Natural killer cell treated with Interleukin-12 subunit alpha and Interleukin-12 subunit beta and Interleukin-15 and Interleukin-18, amount 100 ng/mL, for 72 hours (primary cell): ENCODE results near the gene MYL5. TPM values are rescaled to one million over a fixed set of nuclear protein-coding genes. Genes with fewer than 3 reads are reported as not detected.
"Not testable (repeated sequence)": the region's sequence is repeated elsewhere in the genome, so short reads cannot be mapped to it uniquely, and the experiment has no call there.

Source experiments
- ATAC-seq, 2 donors: fragments of 150-1000 bp; cut with Tn5 transposase in 1 of 2; sonication (Bioruptor Pico), chemical (Tn5 transposase) in 1 of 2; 2 replicates each; pipeline ENCODE4 v1.10.0; 2021
- DNase-seq: peaks from one replicate; pipeline ENCODE4 v3.0.0; 2022; ENCODE audit warnings: low spot score
- H3K27ac Mint-ChIP-seq, 2 donors: 1 replicate in 1 of 2; 2 replicates in 1 of 2; pipeline ENCODE4 v1.8.0; 2022; ENCODE audit warnings: mixed read lengths in 2 of 2, mild to moderate bottlenecking in 1 of 2, moderate library complexity in 1 of 2
- H3K27me3 Mint-ChIP-seq, 2 donors: 1 replicate in 1 of 2; 2 replicates in 1 of 2; pipeline ENCODE4 v1.8.0; 2022; ENCODE audit warnings: mixed read lengths in 2 of 2
- H3K36me3 Mint-ChIP-seq: one replicate; pipeline ENCODE4 v1.8.0; 2022; ENCODE audit warnings: mixed read lengths
- H3K4me1 Mint-ChIP-seq, 2 donors: 1 replicate in 1 of 2; 2 replicates in 1 of 2; pipeline ENCODE4 v1.8.0; 2022; ENCODE audit warnings: low read depth in 2 of 2, mixed read lengths in 2 of 2, mild to moderate bottlenecking in 1 of 2
- H3K4me3 Mint-ChIP-seq: one replicate; pipeline ENCODE4 v1.8.0; 2022; ENCODE audit warnings: mixed read lengths
- H3K9me3 Mint-ChIP-seq: 2 replicates; pipeline ENCODE4 v1.8.0; 2022; ENCODE audit warnings: mixed read lengths
- total RNA-seq, 2 donors: library from RNA; stranded (reverse); gene quantifications; one replicate each; pipeline ENCODE4 v1.2.3, GENCODE V29; 2022

Gene MYL5
- total RNA-seq, 2 donors from 2014 or later: 13.5 to 24.6 TPM

GRCh38 chr4:632926-633325, 41.4 kb upstream of the MYL5 start:
- H3K9me3 Mint-ChIP-seq: peaks cover 3% of the 10 kb centered on the region
- ATAC-seq: no peak
- no peaks in the 10 kb centered on the region for H3K4me1 Mint-ChIP-seq
- no peak for DNase-seq
- no peak overlapping the region for H3K27ac Mint-ChIP-seq
- peaks cover 0 to 3% of the 10 kb centered on the region in 2 donors for H3K27me3 Mint-ChIP-seq
- H3K4me3 Mint-ChIP-seq: no peak overlapping the region
- H3K36me3 Mint-ChIP-seq: no peaks in the 10 kb centered on the region

- H3K4me1 Mint-ChIP-seq: no peaks in the 10 kb centered on the region
- H3K27ac Mint-ChIP-seq: no peak overlapping the region
- ATAC-seq (no peak), DNase-seq (no peak)
- peaks cover 3% of the 10 kb centered on the region for H3K9me3 Mint-ChIP-seq
- H3K4me3 Mint-ChIP-seq: no peak overlapping the region
- H3K27me3 Mint-ChIP-seq: peaks cover 0 to 5% of the 10 kb centered on the region in 2 donors
- no peaks in the 10 kb centered on the region for H3K36me3 Mint-ChIP-seq
Observed at GRCh38 chr4:633406-633805, 40.9 kb upstream of the MYL5 start.

- Mint-ChIP-seq H3K4me3 (no peak overlapping the region), H3K9me3 (peaks cover 3% of the 10 kb centered on the region), H3K36me3 (no peaks in the 10 kb centered on the region), H3K27ac (no peak overlapping the region), H3K27me3 (peaks cover 0 to 5% of the 10 kb centered on the region in 2 donors), H3K4me1 (no peaks in the 10 kb centered on the region)
- ATAC-seq (peak in 1 of 2 donors; percentile 28), DNase-seq (no peak)
Observed at GRCh38 chr4:633976-634598, 40.3 kb upstream of the MYL5 start.

DNA sequence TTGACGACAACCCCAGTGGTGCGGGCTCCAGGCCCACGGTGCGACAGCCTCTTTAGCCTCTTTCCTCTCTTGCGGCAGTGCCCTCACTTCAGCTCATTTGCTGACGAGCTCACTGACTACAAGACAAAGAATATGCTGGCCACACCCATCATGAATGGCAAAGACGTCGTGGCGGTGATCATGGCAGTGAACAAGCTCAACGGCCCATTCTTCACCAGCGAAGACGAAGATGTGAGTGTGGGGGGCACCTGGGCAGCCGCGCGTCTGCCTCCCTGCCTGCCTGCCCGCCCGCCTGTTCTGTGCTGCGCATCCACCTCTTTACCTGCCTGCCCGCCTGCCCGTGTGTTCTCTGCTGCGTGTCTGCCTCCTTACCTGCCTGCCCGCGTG, 39.8 kb upstream of the MYL5 start:
- Mint-ChIP-seq H3K9me3 (peaks cover 3% of the 10 kb centered on the region), H3K4me1 (no peaks in the 10 kb centered on the region), H3K27me3 (peaks cover 0 to 5% of the 10 kb centered on the region in 2 donors), H3K27ac (no peak overlapping the region), H3K4me3 (no peak overlapping the region), H3K36me3 (no peaks in the 10 kb centered on the region)
- DNase-seq (no peak), ATAC-seq (no peak)

GRCh38 chr4:635066-635835, 39.1 kb upstream of the MYL5 start:
- H3K27me3 Mint-ChIP-seq, H3K4me3 Mint-ChIP-seq, ATAC-seq, H3K27ac Mint-ChIP-seq, H3K36me3 Mint-ChIP-seq, H3K9me3 Mint-ChIP-seq, DNase-seq, H3K4me1 Mint-ChIP-seq: not testable (repeated sequence)

- DNase-seq (no peak), ATAC-seq (peak; percentile 26 to 39)
- no peaks in the 10 kb centered on the region for H3K4me1 Mint-ChIP-seq
- peaks cover 0 to 5% of the 10 kb centered on the region in 2 donors for H3K27me3 Mint-ChIP-seq
- peaks cover 3% of the 10 kb centered on the region for H3K9me3 Mint-ChIP-seq
- H3K4me3 Mint-ChIP-seq: no peak overlapping the region
- no peak overlapping the region for H3K27ac Mint-ChIP-seq
- no peaks in the 10 kb centered on the region for H3K36me3 Mint-ChIP-seq
Observed at GRCh38 chr4:635851-636627, 38.3 kb upstream of the MYL5 start.

- H3K4me3 Mint-ChIP-seq: no peak overlapping the region
- H3K27ac Mint-ChIP-seq: no peak overlapping the region
- no peaks in the 10 kb centered on the region for H3K36me3 Mint-ChIP-seq
- H3K9me3 Mint-ChIP-seq: no peaks in the 10 kb centered on the region
- H3K27me3 Mint-ChIP-seq: peaks cover 0 to 5% of the 10 kb centered on the region in 2 donors
- no peak for DNase-seq
- no peaks in the 10 kb centered on the region for H3K4me1 Mint-ChIP-seq
- ATAC-seq: no peak
Observed at GRCh38 chr4:636628-637159, 37.6 kb upstream of the MYL5 start.

GRCh38 chr4:637536-638280, 36.6 kb upstream of the MYL5 start:
- ATAC-seq (no peak), DNase-seq (no peak)
- Mint-ChIP-seq H3K9me3 (no peaks in the 10 kb centered on the region), H3K27me3 (peaks cover 0 to 5% of the 10 kb centered on the region in 2 donors), H3K4me1 (no peaks in the 10 kb centered on the region), H3K4me3 (no peak overlapping the region), H3K27ac (no peak overlapping the region), H3K36me3 (no peaks in the 10 kb centered on the region)

GRCh38 chr4:642366-642765, 32.0 kb upstream of the MYL5 start:
- not testable (repeated sequence) for DNase-seq, H3K4me3 Mint-ChIP-seq, H3K36me3 Mint-ChIP-seq, H3K9me3 Mint-ChIP-seq, ATAC-seq, H3K4me1 Mint-ChIP-seq, H3K27ac Mint-ChIP-seq
- peaks cover 15 to 21% of the 10 kb centered on the region in 2 donors for H3K27me3 Mint-ChIP-seq

DNA sequence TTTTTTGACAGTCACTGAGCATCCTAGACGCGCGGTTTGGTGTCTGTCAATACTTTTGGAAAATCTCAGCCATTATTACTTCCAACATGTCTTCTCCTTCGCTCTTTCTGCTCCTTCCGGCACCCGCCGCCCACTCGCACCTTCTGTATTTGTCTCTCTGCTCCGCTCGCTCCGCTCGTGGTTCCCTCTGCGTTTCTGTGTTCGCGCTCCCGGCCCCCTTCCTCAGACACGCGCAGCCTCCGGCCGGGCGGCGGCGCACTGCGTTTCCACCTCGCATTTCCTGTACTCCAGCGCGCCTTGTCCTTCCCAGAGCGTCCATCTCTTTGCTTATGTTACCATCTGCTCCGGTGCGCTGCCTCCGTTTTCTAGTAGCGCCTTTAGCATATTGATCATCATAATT, 27.9 kb upstream of the MYL5 start:
- H3K9me3 Mint-ChIP-seq: no peaks in the 10 kb centered on the region
- H3K27me3 Mint-ChIP-seq: peaks cover 13 to 21% of the 10 kb centered on the region in 2 donors
- DNase-seq (no peak), ATAC-seq (no peak)
- H3K4me1 Mint-ChIP-seq: no peaks in the 10 kb centered on the region
- no peak overlapping the region for H3K4me3 Mint-ChIP-seq
- H3K27ac Mint-ChIP-seq: no peak overlapping the region
- H3K36me3 Mint-ChIP-seq: peaks cover 4% of the 10 kb centered on the region

GRCh38 chr4:647481-647880, 26.9 kb upstream of the MYL5 start:
- H3K27ac Mint-ChIP-seq: no peak overlapping the region
- H3K4me1 Mint-ChIP-seq: no peaks in the 10 kb centered on the region
- peaks cover 13 to 21% of the 10 kb centered on the region in 2 donors for H3K27me3 Mint-ChIP-seq
- peaks cover 4% of the 10 kb centered on the region for H3K36me3 Mint-ChIP-seq
- H3K4me3 Mint-ChIP-seq: no peak overlapping the region
- ATAC-seq (no peak), DNase-seq (no peak)
- H3K9me3 Mint-ChIP-seq: no peaks in the 10 kb centered on the region

GRCh38 chr4:648579-649292, 25.6 kb upstream of the MYL5 start:
- no peak overlapping the region for H3K4me3 Mint-ChIP-seq
- H3K9me3 Mint-ChIP-seq: no peaks in the 10 kb centered on the region
- DNase-seq (no peak), ATAC-seq (no peak)
- no peak overlapping the region for H3K27ac Mint-ChIP-seq
- peaks cover 13 to 16% of the 10 kb centered on the region in 2 donors for H3K27me3 Mint-ChIP-seq
- H3K4me1 Mint-ChIP-seq: no peaks in the 10 kb centered on the region
- no peaks in the 10 kb centered on the region for H3K36me3 Mint-ChIP-seq

- no peaks in the 10 kb centered on the region for H3K4me1 Mint-ChIP-seq
- no peak for ATAC-seq
- no peak overlapping the region for H3K27ac Mint-ChIP-seq
- no peaks in the 10 kb centered on the region for H3K9me3 Mint-ChIP-seq
- no peak overlapping the region for H3K4me3 Mint-ChIP-seq
- DNase-seq: no peak
- H3K36me3 Mint-ChIP-seq: no peaks in the 10 kb centered on the region
- peaks cover 13 to 16% of the 10 kb centered on the region in 2 donors for H3K27me3 Mint-ChIP-seq
Observed at GRCh38 chr4:649293-649625, 25.1 kb upstream of the MYL5 start.
